T-helper 1 cell (primary cell): ENCODE results near the gene PTGES.
"Not testable (repeated sequence)": the region's sequence is repeated elsewhere in the genome, so short reads cannot be mapped to it uniquely, and the experiment has no call there.

ENCODE experiments used
- DNase-seq, 5 donors: peaks; one replicate each; pipeline ENCODE4 v3.0.0-alpha.2; 2012 to 2020

Gene PTGES

GRCh38 chr9:129769669-129770068 is 16.8 kb upstream of the PTGES start:
- no peak for DNase-seq

- no peak for DNase-seq
Measured at GRCh38 chr9:129768486-129768885, 15.6 kb upstream of the PTGES start.

GRCh38 chr9:129765764-129766317 is 13.0 kb upstream of the PTGES start:
- no peak for DNase-seq

- no peak for DNase-seq
Measured at GRCh38 chr9:129762985-129763926, 10.4 kb upstream of the PTGES start.

GRCh38 chr9:129762370-129762984 is 9.6 kb upstream of the PTGES start:
- not testable (repeated sequence) for DNase-seq

GRCh38 chr9:129761901-129762369 is 9.1 kb upstream of the PTGES start:
- no peak for DNase-seq

GRCh38 chr9:129761293-129761900 is 8.6 kb upstream of the PTGES start:
- DNase-seq = no peak

GRCh38 chr9:129760784-129761183 is 7.9 kb upstream of the PTGES start:
- DNase-seq = not testable (repeated sequence)

GRCh38 chr9:129759804-129760502 is 7.1 kb upstream of the PTGES start:
- DNase-seq = no peak

GRCh38 chr9:129759319-129759718 is 6.5 kb upstream of the PTGES start:
- no peak for DNase-seq

- no peak for DNase-seq
Measured at GRCh38 chr9:129757045-129757444, 4.2 kb upstream of the PTGES start.

GRCh38 chr9:129756191-129756590 is 3.3 kb upstream of the PTGES start:
- no peak for DNase-seq

GRCh38 chr9:129755151-129755550 is 2.3 kb upstream of the PTGES start:
- DNase-seq = no peak

GRCh38 chr9:129751841-129752801 is 721 bp downstream of the PTGES start:
- DNase-seq = no peak

- DNase-seq = no peak
Measured at GRCh38 chr9:129750013-129750638, 2.7 kb downstream of the PTGES start.

- no peak for DNase-seq
Measured at GRCh38 chr9:129749575-129749974, 3.3 kb downstream of the PTGES start.

GRCh38 chr9:129749052-129749451 is 3.8 kb downstream of the PTGES start:
- DNase-seq = not testable (repeated sequence)

GRCh38 chr9:129748249-129748648 is 4.6 kb downstream of the PTGES start:
- no peak for DNase-seq

GRCh38 chr9:129746092-129746777 is 6.6 kb downstream of the PTGES start:
- no peak for DNase-seq

- DNase-seq = no peak
Measured at GRCh38 chr9:129745200-129745599, 7.6 kb downstream of the PTGES start.
